HepG2 (cell line): ENCODE results near the gene CFAP100. TPM values are rescaled to one million over a fixed set of nuclear protein-coding genes. Genes with fewer than 3 reads are reported as not detected.

Experiments used
- ATAC-seq: fragments of 200-7000 bp; cut with Tn5 transposase; 3 replicates; pipeline ENCODE4 v1.9.1; 2020; ENCODE audit warnings: mild to moderate bottlenecking, moderate library complexity
- BruUV-seq: library from RNA; stranded (reverse); fragments of 400-500 nt; replicated peaks from 2 replicates; lab custom pipeline; 2021; lab: Mats Ljungman, UMichigan
- CTCF ChIA-PET: fragments of 300-600 bp; formaldehyde crosslinking; extraction: SDS; loops from one replicate; lab custom pipeline; 2021; ENCODE audit warnings: low total read pairs, inconsistent platforms, low intra/inter-chr PET ratio; lab: Yijun Ruan, JAX
- POLR2A ChIA-PET: fragments of 350-600 bp; sonication (Branson Sonifier 250); formaldehyde crosslinking; loops from one replicate; lab custom pipeline; 2020; ENCODE audit warnings: antibody characterized with exemption, inconsistent platforms; lab: Yijun Ruan, JAX
- DNase-seq: peaks from one replicate; pipeline ENCODE4 v3.0.0-alpha.2; 2015; ENCODE audit warnings: low spot score
- FAIRE-seq: peaks from 3 replicates; lab custom pipeline; 2011; peaks lifted over from hg19 to GRCh38; lab: Jason Lieb, UNC
- H2AFZ ChIP-seq: one replicate; pipeline ENCODE4 v1.6.1; 2011; ENCODE audit warnings: low read length, inconsistent platforms
- H3K27ac ChIP-seq: fragments of 300-600 bp; 3 replicates; pipeline ENCODE4 v1.8.0; 2011; ENCODE audit warnings: mixed run types, mild to moderate bottlenecking, mixed read lengths, low read length, inconsistent platforms; ENCODE audit not compliant: insufficient read depth; ENCODE audit errors: extremely low read length
- H3K27me3 ChIP-seq, 2 experiments: fragments of 200-600 bp in 1 of 2; 2 replicates in 1 of 2; 3 replicates in 1 of 2; pipeline versions ENCODE4 v1.6.0 to v1.8.0; 2011; ENCODE audit warnings: low read length in 2 of 2, mild to moderate bottlenecking in 2 of 2, moderate library complexity in 2 of 2, inconsistent platforms in 1 of 2; ENCODE audit not compliant: insufficient read depth in 2 of 2, control insufficient read depth in 1 of 2
- H3K36me3 ChIP-seq, 2 experiments: fragments of 200-600 bp in 1 of 2; replicated peaks in 1 of 2; 2 replicates in 1 of 2; 3 replicates in 1 of 2; pipeline versions ENCODE4 v1.5.1 to v1.8.0; 2011; ENCODE audit warnings: low read length in 2 of 2, inconsistent platforms in 1 of 2; ENCODE audit not compliant: insufficient read depth in 2 of 2, control insufficient read depth in 1 of 2
- H3K4me1 ChIP-seq: 2 replicates; pipeline ENCODE4 v1.5.1; 2012; ENCODE audit warnings: low read length, inconsistent platforms; ENCODE audit not compliant: insufficient read depth
- H3K4me2 ChIP-seq: 2 replicates; pipeline ENCODE4 v1.6.0; 2011; ENCODE audit warnings: low read depth, low read length, inconsistent platforms
- H3K4me3 ChIP-seq, 3 experiments: fragments of 200-600 bp in 1 of 3; sonication (generic), shearing (Covaris generic) in 1 of 3; replicated peaks in 1 of 3; 2 replicates each; pipeline ENCODE4 v1.5.1; 2011 to 2016; ENCODE audit warnings: low read length in 3 of 3, inconsistent platforms in 2 of 3, low read depth in 2 of 3, mild to moderate bottlenecking in 2 of 3, control low read depth in 1 of 3, mixed read lengths in 1 of 3; ENCODE audit not compliant: insufficient read depth in 1 of 3
- H3K79me2 ChIP-seq: one replicate; pipeline ENCODE4 v1.6.1; 2011; ENCODE audit warnings: low read length, inconsistent platforms; ENCODE audit not compliant: insufficient read depth
- H3K9ac ChIP-seq: 2 replicates; pipeline ENCODE4 v1.6.0; 2011; ENCODE audit warnings: mild to moderate bottlenecking, low read depth, low read length, inconsistent platforms; ENCODE audit not compliant: insufficient read depth
- H3K9me3 ChIP-seq: 2 replicates; pipeline ENCODE4 v1.5.1; 2012; ENCODE audit warnings: mild to moderate bottlenecking, low read length
- H4K20me1 ChIP-seq: 2 replicates; pipeline ENCODE4 v1.6.0; 2011; ENCODE audit warnings: inconsistent platforms, mild to moderate bottlenecking, low read length, moderate library complexity; ENCODE audit not compliant: insufficient read depth
- ARNT ChIP-seq: fragments of 450-650 bp; IDR thresholded peaks from 2 replicates; pipeline ENCODE4 v1.6.1; 2017
- EED ChIP-seq: sonication (generic); formaldehyde crosslinking; IDR thresholded peaks from 2 replicates; pipeline ENCODE4 v1.5.0; 2020; ENCODE audit warnings: mild to moderate bottlenecking, missing genetic modification reagents
- NR2F2 ChIP-seq: IDR thresholded peaks from 2 replicates; pipeline ENCODE4 v1.6.1; 2012; ENCODE audit warnings: low read depth, inconsistent platforms, borderline replicate concordance
- POLR2G ChIP-seq: fragments of 200-400 bp; formaldehyde crosslinking; IDR thresholded peaks from 2 replicates; pipeline ENCODE4 v1.6.1; 2018; ENCODE audit warnings: mild to moderate bottlenecking, low read depth, low read length, moderate library complexity
- RBM22 ChIP-seq: fragments of 200-400 bp; formaldehyde crosslinking; optimal IDR thresholded peaks from 2 replicates; pipeline ENCODE3; 2017; ENCODE audit warnings: mild to moderate bottlenecking, low read length, moderate library complexity
- ZBED4 ChIP-seq: sonication (generic); formaldehyde crosslinking; IDR thresholded peaks from 2 replicates; pipeline ENCODE4 v1.4.0; 2020; ENCODE audit warnings: missing genetic modification reagents, borderline replicate concordance
- ZBTB7B ChIP-seq: sonication (generic); formaldehyde crosslinking; IDR thresholded peaks from 2 replicates; pipeline ENCODE4 v1.4.0; 2020; ENCODE audit warnings: missing genetic modification reagents
- ZBTB8A ChIP-seq: sonication (generic); formaldehyde crosslinking; IDR thresholded peaks from 2 replicates; pipeline ENCODE4 v1.4.0; 2020; ENCODE audit warnings: mild to moderate bottlenecking, low read depth, missing genetic modification reagents, borderline replicate concordance
- ZFP36 ChIP-seq: fragments of 150-350 bp; IDR thresholded peaks from 2 replicates; pipeline ENCODE4 v1.6.1; 2018; ENCODE audit warnings: borderline replicate concordance, low read length, low read depth; ENCODE audit not compliant: partially characterized antibody
- ZFP91 ChIP-seq: sonication (generic); formaldehyde crosslinking; IDR thresholded peaks from 2 replicates; pipeline ENCODE4 v1.9.0; 2022; ENCODE audit warnings: missing genetic modification reagents, mild to moderate bottlenecking, borderline replicate concordance
- ZMYM2 ChIP-seq: sonication (generic); formaldehyde crosslinking; IDR thresholded peaks from 2 replicates; pipeline ENCODE4 v1.8.0; 2022; ENCODE audit warnings: mild to moderate bottlenecking, missing genetic modification reagents
- ZNF292 ChIP-seq: sonication (generic); formaldehyde crosslinking; IDR thresholded peaks from 2 replicates; pipeline ENCODE4 v1.8.1; 2022; ENCODE audit warnings: mild to moderate bottlenecking, low read depth, missing genetic modification reagents, borderline replicate concordance
- ZNF362 ChIP-seq: sonication (generic); formaldehyde crosslinking; IDR thresholded peaks from 2 replicates; pipeline ENCODE4 v1.4.0; 2020; ENCODE audit warnings: missing genetic modification reagents, mild to moderate bottlenecking, borderline replicate concordance
- ZNF639 ChIP-seq: conservative IDR thresholded peaks from 2 replicates; pipeline ENCODE4 v1.6.1; 2018; ENCODE audit warnings: missing genetic modification reagents
- ZNF879 ChIP-seq: sonication (generic); formaldehyde crosslinking; IDR thresholded peaks from 2 replicates; pipeline ENCODE4 v1.8.1; 2023; ENCODE audit warnings: missing genetic modification reagents
- WGBS: methylation state at CpG from one replicate; pipeline ENCODE4 v1.1.6; 2017; ENCODE audit warnings: low lambda C conversion rate; 5-methylcytosine and 5-hydroxymethylcytosine counted together
- in situ Hi-C: cut with HindIII; loops from 2 replicates; pipeline ENCODE4 v1.10.0; 2017; ENCODE audit warnings: low pct_unique_long_range_greater_than_20kb; ENCODE audit not compliant: extremely low pct_ligation_motif_present
- intact Hi-C: fragments of 100-400 bp; cut with micrococcal nuclease; formaldehyde crosslinking; loops from one replicate; pipeline ENCODE4 v1.10.0; 2022; ENCODE audit not compliant: unreplicated experiment
- polyA plus RNA-seq, 8 experiments: library from polyadenylated mRNA; depleted of rRNA in 3 of 8; stranded (reverse) in 7 of 8; unstranded in 1 of 8; fragments of >200 nt; fragmentation: Illumina TruSeq in 4 of 8; extraction: Trizol in 4 of 8; gene quantifications; 2 replicates each; pipeline versions ENCODE4 v1.2.1 to v1.2.3, GENCODE V29; 2011 to 2016; ENCODE audit warnings: low read depth in 4 of 8, missing spikeins in 1 of 8, mixed read lengths in 1 of 8; ENCODE audit not compliant: insufficient read depth in 1 of 8
- total RNA-seq, 5 experiments: library from RNA; depleted of rRNA; stranded (reverse); fragments of >200 nt; fragmentation: Illumina TruSeq; extraction: Trizol; gene quantifications; 2 replicates each; pipeline ENCODE4 v1.2.3, GENCODE V29; 2016; ENCODE audit warnings: low read depth in 1 of 5

Gene CFAP100
- total and polyA plus RNA-seq, 2 of the 13 experiments (the other 11 are each of a cell fraction or from before 2014, with no cell fraction given), result 0.32 TPM; not detected in 1

GRCh38 chr3:126431103-126431534, 36.4 kb downstream of the CFAP100 start:
- FAIRE-seq (no peak), ATAC-seq (no peak), DNase-seq (no peak)
- no TSS peak for BruUV-seq
- H3K27ac ChIP-seq, result no peak overlapping the region
- no peaks in the 10 kb centered on the region for H3K27me3 ChIP-seq
- in situ Hi-C loops (no loop called here), intact Hi-C loops (no loop called here)
- no peaks in the 10 kb centered on the region for H3K79me2 ChIP-seq
- peaks cover 2% of the 10 kb centered on the region in 2 experiments; a peak in 2 of 5 replicates for H3K36me3 ChIP-seq
- H3K9ac ChIP-seq, result no peak overlapping the region
- no CpG with 5 or more reads among the region's 1 CpG for WGBS
- H4K20me1 ChIP-seq, result no peaks in the 10 kb centered on the region
- H3K4me3 ChIP-seq, result no peak overlapping the region
- H3K9me3 ChIP-seq, result peaks cover 10% of the 10 kb centered on the region
- no peak overlapping the region for H2AFZ ChIP-seq
- no peaks in the 10 kb centered on the region for H3K4me1 ChIP-seq
- TF ChIP-seq EED (CRISPR knock-in tag), result no peak
- no peak for TF ChIP-seq ZBED4 (CRISPR knock-in tag)
- no peak for TF ChIP-seq ZNF639 (CRISPR knock-in tag)
- TF ChIP-seq ZBTB8A (CRISPR knock-in tag), result no peak
- peak; percentile 26; the same call in 1 of the 2 replicates for TF ChIP-seq POLR2G
- no peak for TF ChIP-seq ZNF879 (CRISPR knock-in tag)
- TF ChIP-seq RBM22, result peak; percentile 51
- no peak for TF ChIP-seq ZBTB7B (CRISPR knock-in tag)
- no peak for TF ChIP-seq ZFP91 (CRISPR knock-in tag)
- no peak for TF ChIP-seq ZMYM2 (CRISPR knock-in tag)
- no peak for TF ChIP-seq ZFP36
- no peak for TF ChIP-seq NR2F2
- TF ChIP-seq ARNT, result no peak
- no peak for TF ChIP-seq ZNF362 (CRISPR knock-in tag)
- TF ChIP-seq ZNF292, result no peak
- TF ChIP-seq, all 625 proteins: peak for 2
- ChIA-PET CTCF (no interaction called here), POLR2A (no interaction called here)
- no peak overlapping the region for H3K4me2 ChIP-seq
